22Rv1 (cell line): ENCODE data around the gene SQOR.

ENCODE experiments used
- ZFX ChIP-seq: fragments of 450-650 bp; IDR thresholded peaks from 2 replicates; pipeline ENCODE4 v1.6.1; 2017; ENCODE audit warnings: antibody characterized with exemption, borderline replicate concordance
- TF ChIP-seq, protein P1 (sequence below): fragments of 450-650 bp; IDR thresholded peaks from 2 replicates; pipeline ENCODE4 v1.5.1; 2017; ENCODE audit warnings: mild to moderate bottlenecking

GRCh38 chr15:45690581-45691260 is 55.9 kb downstream of the SQOR start:
- TF ChIP-seq, protein P1, sequence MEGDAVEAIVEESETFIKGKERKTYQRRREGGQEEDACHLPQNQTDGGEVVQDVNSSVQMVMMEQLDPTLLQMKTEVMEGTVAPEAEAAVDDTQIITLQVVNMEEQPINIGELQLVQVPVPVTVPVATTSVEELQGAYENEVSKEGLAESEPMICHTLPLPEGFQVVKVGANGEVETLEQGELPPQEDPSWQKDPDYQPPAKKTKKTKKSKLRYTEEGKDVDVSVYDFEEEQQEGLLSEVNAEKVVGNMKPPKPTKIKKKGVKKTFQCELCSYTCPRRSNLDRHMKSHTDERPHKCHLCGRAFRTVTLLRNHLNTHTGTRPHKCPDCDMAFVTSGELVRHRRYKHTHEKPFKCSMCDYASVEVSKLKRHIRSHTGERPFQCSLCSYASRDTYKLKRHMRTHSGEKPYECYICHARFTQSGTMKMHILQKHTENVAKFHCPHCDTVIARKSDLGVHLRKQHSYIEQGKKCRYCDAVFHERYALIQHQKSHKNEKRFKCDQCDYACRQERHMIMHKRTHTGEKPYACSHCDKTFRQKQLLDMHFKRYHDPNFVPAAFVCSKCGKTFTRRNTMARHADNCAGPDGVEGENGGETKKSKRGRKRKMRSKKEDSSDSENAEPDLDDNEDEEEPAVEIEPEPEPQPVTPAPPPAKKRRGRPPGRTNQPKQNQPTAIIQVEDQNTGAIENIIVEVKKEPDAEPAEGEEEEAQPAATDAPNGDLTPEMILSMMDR, result no peak
- no peak for TF ChIP-seq ZFX
